Aorta (tissue), 5 donors: ENCODE results near the gene LYSMD1. TPM values are rescaled to one million over a fixed set of nuclear protein-coding genes. Genes with fewer than 3 reads are reported as not detected.

Experiments
- ATAC-seq: fragments of 200-7000 bp; cut with Tn5 transposase; one replicate; pipeline ENCODE4 v1.9.1; 2022; ENCODE audit warnings: moderate library complexity; ENCODE audit not compliant: low FRiP score
- DNase-seq, 2 donors: peaks; one replicate each; pipeline ENCODE4 v3.0.0-alpha.2; 2020
- H3K27ac ChIP-seq, 2 donors: one replicate each; pipeline ENCODE4 v1.5.1; 2013; ENCODE audit warnings: low read length in 2 of 2, mild to moderate bottlenecking in 2 of 2, moderate library complexity in 2 of 2, control low read depth in 1 of 2, inconsistent platforms in 1 of 2, low read depth in 1 of 2
- H3K27me3 ChIP-seq, 2 donors: one replicate each; pipeline ENCODE4 v1.6.1; 2013; ENCODE audit warnings: control low read depth in 1 of 2, low read length in 1 of 2, mild to moderate bottlenecking in 1 of 2, moderate library complexity in 1 of 2; ENCODE audit not compliant: insufficient read depth in 2 of 2, control insufficient read depth in 1 of 2
- H3K36me3 ChIP-seq, 2 donors: one replicate each; pipeline ENCODE4 v1.6.1; 2013; ENCODE audit warnings: control low read depth in 1 of 2, low read length in 1 of 2, mild to moderate bottlenecking in 1 of 2; ENCODE audit not compliant: insufficient read depth in 2 of 2, control insufficient read depth in 1 of 2
- H3K4me1 ChIP-seq, 2 donors: one replicate each; pipeline ENCODE4 v1.6.1; 2013; ENCODE audit warnings: low read length in 2 of 2, control low read depth in 1 of 2, mild to moderate bottlenecking in 1 of 2, moderate library complexity in 1 of 2; ENCODE audit not compliant: insufficient read depth in 2 of 2, control insufficient read depth in 1 of 2
- H3K4me3 ChIP-seq, 2 donors: one replicate each; pipeline ENCODE4 v1.5.1; 2013; ENCODE audit warnings: low read length in 2 of 2, control low read depth in 1 of 2, mild to moderate bottlenecking in 1 of 2
- H3K9me3 ChIP-seq: one replicate; pipeline ENCODE4 v1.6.1; 2013; ENCODE audit warnings: mild to moderate bottlenecking, low read length; ENCODE audit not compliant: control insufficient read depth
- WGBS, 2 donors: extraction: QIAGEN DNeasy Blood & Tissue Kit; methylation state at CpG; one replicate each; pipeline ENCODE4 v1.1.7; 2013; 5-methylcytosine and 5-hydroxymethylcytosine counted together
- intact Hi-C, 2 donors: fragments of 100-400 bp; cut with DNase I; formaldehyde crosslinking; loops; one replicate each; pipeline versions ENCODE4 v1.14.2 to v1.15.0; 2022
- polyA plus RNA-seq, 2 donors: library from polyadenylated mRNA; stranded (reverse); fragments of 200-250 nt; gene quantifications; one replicate each; pipeline ENCODE4 v1.2.3, GENCODE V29; 2013
- total RNA-seq, 2 donors: library from RNA; stranded (reverse); fragmentation: NEBNext Ultra II Directional; extraction: Animal tissue kit (Norgen Biotek cat#: 25700); gene quantifications; one replicate each; pipeline ENCODE4 v1.2.1, GENCODE V29; 2021
- donor health status: healthy with polysubstance abuse.
- donor health status: Bipolar disorder and iron deficiency.
- donor health status: DM: no; HTN: no; CAD: no.
- donor health status: DM: no; HTN: no; CAD: no.
- donor health status: DM: yes; HTN: yes; CAD: no.

Gene LYSMD1
- total and polyA plus RNA-seq, 4 donors, result 4.4 to 9.6 (median 7.4) TPM

- Histone ChIP-seq H3K36me3 (no peaks in the 10 kb centered on the region), H3K27me3 (no peaks in the 10 kb centered on the region), H3K9me3 (no peaks in the 10 kb centered on the region), H3K27ac (no peak overlapping the region), H3K4me3 (no peak overlapping the region), H3K4me1 (no peaks in the 10 kb centered on the region)
- 88% methylated on average over 5 of the region's 5 CpGs for WGBS, 2 donors
- ATAC-seq (no peak), DNase-seq (peak in 1 of 2 donors; percentile 9)
- intact Hi-C loops, result no loop called here
These were observed 40.8 kb downstream of the LYSMD1 start for GRCh38 chr1:151124763-151125403.

GRCh38 chr1:151113877-151114276 is 51.8 kb downstream of the LYSMD1 start:
- 93 to 96% methylated on average over 5 of the region's 5 CpGs for WGBS, 2 donors
- Histone ChIP-seq H3K27me3 (no peaks in the 10 kb centered on the region), H3K4me3 (no peak overlapping the region), H3K36me3 (no peaks in the 10 kb centered on the region), H3K27ac (no peak overlapping the region), H3K9me3 (no peaks in the 10 kb centered on the region), H3K4me1 (no peaks in the 10 kb centered on the region)
- ATAC-seq (no peak), DNase-seq (peak in 1 of 2 donors; percentile 3)
- intact Hi-C loops, result no loop called here

Other genes starting within 250 kb of the LYSMD1 start
- 10 to 100 TPM; 33.5 to 56.2 TPM for gene SETDB1, start 239.5 kb downstream of the LYSMD1 start, total RNA-seq
- gene SETDB1, start 239.5 kb downstream of the LYSMD1 start, polyA plus RNA-seq, result 10 to 100 TPM; 14.9 to 27.5 TPM
- gene CERS2, start 191.1 kb downstream of the LYSMD1 start, total RNA-seq, result 100 to 1,000 TPM; 140 to 141 TPM
- 100 to 1,000 TPM; 106 to 133 TPM for gene CERS2, start 191.1 kb downstream of the LYSMD1 start, polyA plus RNA-seq
- not detected for gene ANXA9, start 183.6 kb downstream of the LYSMD1 start, total RNA-seq
- gene ANXA9, start 183.6 kb downstream of the LYSMD1 start, polyA plus RNA-seq, result under 1 TPM in 1 of 2 donors, not detected in 1; 0.15 TPM
- gene MINDY1, start 159.0 kb downstream of the LYSMD1 start, total RNA-seq, result 10 to 100 TPM; 20.1 to 26.0 TPM
- gene MINDY1, start 159.0 kb downstream of the LYSMD1 start, polyA plus RNA-seq, result 10 to 100 TPM in 1 of 2 donors, 1 to 10 TPM in 1; 8.9 to 17.7 TPM
- 10 to 100 TPM; 14.8 TPM for gene PRUNE1, start 157.5 kb downstream of the LYSMD1 start, total RNA-seq
- gene PRUNE1, start 157.5 kb downstream of the LYSMD1 start, polyA plus RNA-seq, result 10 to 100 TPM; 10.5 to 16.8 TPM
- under 1 TPM; 0.29 to 0.54 TPM for gene BNIPL, start 129.3 kb downstream of the LYSMD1 start, total RNA-seq
- gene BNIPL, start 129.3 kb downstream of the LYSMD1 start, polyA plus RNA-seq, result under 1 TPM in 1 of 2 donors, not detected in 1; 0.38 TPM
- gene C1orf56, start 118.2 kb downstream of the LYSMD1 start, total RNA-seq, result 1 to 10 TPM; 3.0 to 3.8 TPM
- 1 to 10 TPM; 1.8 to 2.6 TPM for gene C1orf56, start 118.2 kb downstream of the LYSMD1 start, polyA plus RNA-seq
- 100 to 1,000 TPM; 102 TPM for gene CDC42SE1, start 106.3 kb downstream of the LYSMD1 start, total RNA-seq
- 10 to 100 TPM; 30.1 to 82.4 TPM for gene CDC42SE1, start 106.3 kb downstream of the LYSMD1 start, polyA plus RNA-seq
- 1 to 10 TPM; 2.4 to 2.5 TPM for gene MLLT11, start 105.5 kb downstream of the LYSMD1 start, total RNA-seq
- gene MLLT11, start 105.5 kb downstream of the LYSMD1 start, polyA plus RNA-seq, result 1 to 10 TPM; 4.3 to 6.9 TPM
- gene GABPB2, start 95.1 kb downstream of the LYSMD1 start, total RNA-seq, result 10 to 100 TPM; 16.0 to 22.2 TPM
- 10 to 100 TPM in 1 of 2 donors, 1 to 10 TPM in 1; 6.9 to 15.0 TPM for gene GABPB2, start 95.1 kb downstream of the LYSMD1 start, polyA plus RNA-seq
- 10 to 100 TPM in 1 of 2 donors, 1 to 10 TPM in 1; 8.1 to 25.2 TPM for gene SEMA6C, start 19.3 kb downstream of the LYSMD1 start, total RNA-seq
- gene SEMA6C, start 19.3 kb downstream of the LYSMD1 start, polyA plus RNA-seq, result 10 to 100 TPM in 1 of 2 donors, 1 to 10 TPM in 1; 2.5 to 28.8 TPM
- 1 to 10 TPM; 4.1 TPM for gene TNFAIP8L2, start 9.3 kb downstream of the LYSMD1 start, total RNA-seq
- gene TNFAIP8L2, start 9.3 kb downstream of the LYSMD1 start, polyA plus RNA-seq, result 1 to 10 TPM; 4.1 to 7.1 TPM
- gene SCNM1, start 242 bp upstream of the LYSMD1 start, total RNA-seq, result 10 to 100 TPM; 27.3 to 33.8 TPM
- gene SCNM1, start 242 bp upstream of the LYSMD1 start, polyA plus RNA-seq, result 10 to 100 TPM; 39.3 to 58.4 TPM
- gene TMOD4, start 10.1 kb upstream of the LYSMD1 start, total RNA-seq, result under 1 TPM in 1 of 2 donors, not detected in 1; 0.78 TPM
- under 1 TPM in 1 of 2 donors, not detected in 1; 0.69 TPM for gene TMOD4, start 10.1 kb upstream of the LYSMD1 start, polyA plus RNA-seq
- 10 to 100 TPM; 37.1 to 40.8 TPM for gene VPS72, start 24.3 kb upstream of the LYSMD1 start, total RNA-seq
- 10 to 100 TPM; 26.7 to 28.7 TPM for gene VPS72, start 24.3 kb upstream of the LYSMD1 start, polyA plus RNA-seq
- 10 to 100 TPM; 64.0 to 67.6 TPM for gene PIP5K1A, start 32.6 kb upstream of the LYSMD1 start, total RNA-seq
- 10 to 100 TPM; 16.5 to 22.7 TPM for gene PIP5K1A, start 32.6 kb upstream of the LYSMD1 start, polyA plus RNA-seq
- 100 to 1,000 TPM; 115 to 118 TPM for gene PSMD4, start 88.8 kb upstream of the LYSMD1 start, total RNA-seq
- gene PSMD4, start 88.8 kb upstream of the LYSMD1 start, polyA plus RNA-seq, result 100 to 1,000 TPM; 144 to 162 TPM
- 10 to 100 TPM; 18.4 to 24.0 TPM for gene ZNF687, start 116.4 kb upstream of the LYSMD1 start, total RNA-seq
- gene ZNF687, start 116.4 kb upstream of the LYSMD1 start, polyA plus RNA-seq, result 1 to 10 TPM; 7.7 to 9.6 TPM
- gene PI4KB, start 161.5 kb upstream of the LYSMD1 start, total RNA-seq, result 10 to 100 TPM; 49.0 to 60.9 TPM
- gene PI4KB, start 161.5 kb upstream of the LYSMD1 start, polyA plus RNA-seq, result 10 to 100 TPM; 12.9 to 41.4 TPM
- 10 to 100 TPM; 38.0 to 51.6 TPM for gene RFX5, start 181.3 kb upstream of the LYSMD1 start, total RNA-seq
- gene RFX5, start 181.3 kb upstream of the LYSMD1 start, polyA plus RNA-seq, result 10 to 100 TPM; 14.3 to 26.3 TPM
- gene SELENBP1, start 206.8 kb upstream of the LYSMD1 start, total RNA-seq, result 10 to 100 TPM; 24.5 to 66.3 TPM
- gene SELENBP1, start 206.8 kb upstream of the LYSMD1 start, polyA plus RNA-seq, result 100 to 1,000 TPM in 1 of 2 donors, 10 to 100 TPM in 1; 48.3 to 171 TPM
- 100 to 1,000 TPM; 174 to 181 TPM for gene PSMB4, start 233.7 kb upstream of the LYSMD1 start, total RNA-seq
- gene PSMB4, start 233.7 kb upstream of the LYSMD1 start, polyA plus RNA-seq, result 100 to 1,000 TPM; 258 to 396 TPM